HL-60 (cell line): ENCODE data around the gene MICU1.

ENCODE experiments used
- DNase-seq, 2 experiments: peaks; one replicate each; pipeline ENCODE4 v3.0.0-alpha.2; 2010 to 2020; ENCODE audit warnings: low read depth in 1 of 2, low spot score in 1 of 2
- H3K27ac ChIP-seq: fragments of 250-450 bp; sonication (Bioruptor Pico); replicated peaks from 2 replicates; pipeline ENCODE4 v1.5.1; 2020; ENCODE audit warnings: mild to moderate bottlenecking, moderate library complexity
- H3K27me3 ChIP-seq: fragments of 250-450 bp; sonication (Bioruptor Pico); 2 replicates; pipeline ENCODE4 v1.5.1; 2021; ENCODE audit warnings: mild to moderate bottlenecking, moderate library complexity; ENCODE audit not compliant: insufficient read depth, poor library complexity, severe bottlenecking
- H3K4me3 ChIP-seq: replicated peaks from 2 replicates; pipeline ENCODE4 v1.5.1; 2011; ENCODE audit warnings: mild to moderate bottlenecking, control low read depth, low read length; ENCODE audit not compliant: insufficient read depth
- CTCF ChIP-seq: IDR thresholded peaks from one replicate; pipeline ENCODE4 v1.5.1; 2011; ENCODE audit warnings: low read length, control low read depth, inconsistent platforms; ENCODE audit not compliant: insufficient read depth
- GABPA ChIP-seq: IDR thresholded peaks from 2 replicates; pipeline ENCODE4 v1.6.1; 2012; ENCODE audit warnings: low read depth
- POLR2AphosphoS5 ChIP-seq: IDR thresholded peaks from 2 replicates; pipeline ENCODE4 v1.6.1; 2012; ENCODE audit warnings: low read depth
- REST ChIP-seq: IDR thresholded peaks from 2 replicates; pipeline ENCODE4 v1.6.1; 2012; ENCODE audit warnings: low read depth; ENCODE audit not compliant: insufficient replicate concordance
- SPI1 ChIP-seq: IDR thresholded peaks from 2 replicates; pipeline ENCODE4 v1.6.1; 2012; ENCODE audit warnings: low read depth, mild to moderate bottlenecking, borderline replicate concordance

MICU1 gene

DNA sequence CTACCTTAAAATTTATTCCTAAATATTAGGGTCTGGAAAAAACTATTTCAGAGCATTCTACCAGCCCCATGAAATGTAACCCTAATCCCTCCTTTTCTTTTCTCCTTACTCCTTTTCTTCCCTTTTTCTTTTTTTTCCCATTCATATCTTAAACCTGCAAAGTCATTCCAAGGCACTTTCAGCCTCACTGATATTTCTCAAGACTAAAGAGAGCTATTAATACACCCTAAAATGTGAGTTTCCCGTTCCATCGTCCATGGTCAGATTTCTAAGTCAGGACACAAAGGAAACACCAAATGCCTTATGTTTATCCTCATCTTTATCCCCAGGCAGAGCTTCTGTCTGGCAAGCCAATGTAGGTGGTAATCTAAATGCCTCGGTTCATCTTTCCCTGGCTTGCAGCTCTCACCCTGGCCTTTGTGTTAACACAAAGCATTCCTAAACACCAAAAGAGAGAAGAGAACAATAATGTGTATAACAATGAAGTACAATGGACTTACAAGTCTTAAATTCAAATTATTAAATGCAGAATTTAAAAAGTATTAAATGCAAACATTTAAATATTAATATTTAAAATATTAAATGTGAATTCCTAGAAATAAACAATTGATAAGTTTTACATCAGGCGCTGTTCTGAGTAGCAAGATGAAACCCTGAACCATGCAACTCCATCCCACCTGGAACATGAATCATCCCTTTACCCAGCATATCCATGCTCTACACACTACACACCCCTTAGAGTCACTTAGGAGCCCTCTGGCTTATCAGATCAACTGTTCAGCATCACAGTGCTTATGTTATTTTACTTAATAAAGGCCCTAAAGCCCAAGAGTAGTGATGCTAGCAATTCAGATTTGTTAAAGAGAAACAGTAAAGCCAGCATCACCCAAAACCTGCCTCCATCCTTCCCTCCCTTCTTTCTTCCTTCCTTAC lies 26.8 kb downstream of the MICU1 start:
- H3K27me3 ChIP-seq = no peaks in the 10 kb centered on the region
- H3K27ac ChIP-seq = no peak overlapping the region
- no peak overlapping the region for H3K4me3 ChIP-seq
- DNase-seq = no peak
- TF ChIP-seq SPI1 (no peak), REST (no peak), POLR2AphosphoS5 (no peak), GABPA (no peak), CTCF (no peak)

DNA sequence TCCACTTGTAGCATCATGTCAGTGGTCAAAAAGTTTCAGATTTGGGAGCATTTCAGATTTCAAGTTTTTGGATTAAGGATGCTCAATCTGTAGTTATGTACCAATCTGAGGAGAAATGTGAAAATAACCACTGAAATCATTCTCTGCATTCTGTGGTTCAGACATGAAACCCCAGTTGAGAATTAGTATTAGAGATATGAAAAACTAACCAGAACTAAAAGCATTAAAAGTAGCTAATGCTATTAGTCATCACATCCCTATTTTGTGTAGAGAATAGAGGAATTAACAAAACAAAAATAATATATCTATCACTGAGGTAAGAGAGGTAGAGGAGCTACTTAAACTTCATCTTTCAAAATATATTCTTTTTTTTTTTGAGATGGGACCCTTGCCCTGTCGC lies 28.0 kb downstream of the MICU1 start:
- H3K27me3 ChIP-seq = no peaks in the 10 kb centered on the region
- TF ChIP-seq POLR2AphosphoS5 = no peak
- no peak for TF ChIP-seq REST
- TF ChIP-seq CTCF = no peak
- no peak for TF ChIP-seq SPI1
- no peak for TF ChIP-seq GABPA
- no peak overlapping the region for H3K27ac ChIP-seq
- H3K4me3 ChIP-seq = no peak overlapping the region
- no peak for DNase-seq

GRCh38 chr10:72595436-72595835 lies 30.4 kb downstream of the MICU1 start:
- TF ChIP-seq CTCF = no peak
- H3K27ac ChIP-seq = no peak overlapping the region
- H3K27me3 ChIP-seq = no peaks in the 10 kb centered on the region
- DNase-seq = no peak
- H3K4me3 ChIP-seq = no peak overlapping the region

- Histone ChIP-seq H3K27me3 (no peaks in the 10 kb centered on the region), H3K4me3 (no peak overlapping the region), H3K27ac (peak overlapping the region; percentile 33)
- TF ChIP-seq SPI1 = peak; percentile 92
- no peak for TF ChIP-seq REST
- TF ChIP-seq POLR2AphosphoS5 = no peak
- TF ChIP-seq CTCF = no peak
- TF ChIP-seq GABPA = no peak
- peak; percentile 29 to 66 for DNase-seq
These were observed 31.9 kb downstream of the MICU1 start for GRCh38 chr10:72593963-72594362.
